HUES6 (cell line): ENCODE data around the gene NAT9.

Experiments used
- H3K27ac ChIP-seq: 2 replicates; pipeline ENCODE4 v1.7.0; 2013; ENCODE audit warnings: low read depth, mild to moderate bottlenecking, low read length, inconsistent platforms
- H3K27me3 ChIP-seq: 2 replicates; pipeline ENCODE4 v1.6.1; 2013; ENCODE audit warnings: low read length; ENCODE audit not compliant: control insufficient read depth, insufficient read depth
- H3K36me3 ChIP-seq: 2 replicates; pipeline ENCODE4 v1.6.1; 2013; ENCODE audit warnings: low read length; ENCODE audit not compliant: control insufficient read depth, insufficient read depth
- H3K4me1 ChIP-seq: 2 replicates; pipeline ENCODE4 v1.6.1; 2013; ENCODE audit warnings: low read length; ENCODE audit not compliant: control insufficient read depth, insufficient read depth
- H3K4me3 ChIP-seq: 2 replicates; pipeline ENCODE4 v1.5.1; 2013; ENCODE audit warnings: low read depth, low read length
- H3K9ac ChIP-seq: one replicate; pipeline ENCODE4 v1.6.1; 2013; ENCODE audit warnings: mild to moderate bottlenecking, low read length
- H3K9me3 ChIP-seq: 2 replicates; pipeline ENCODE4 v1.6.1; 2013; ENCODE audit warnings: low read depth, low read length; ENCODE audit not compliant: control insufficient read depth, insufficient read depth

Gene NAT9

GRCh38 chr17:74732042-74732867 is 43.9 kb downstream of the NAT9 start:
- Histone ChIP-seq H3K27ac (no peak overlapping the region), H3K4me1 (no peaks in the 10 kb centered on the region), H3K9ac (no peak overlapping the region), H3K27me3 (peaks cover 41% of the 10 kb centered on the region), H3K36me3 (no peaks in the 10 kb centered on the region), H3K4me3 (no peak overlapping the region), H3K9me3 (peaks cover 11% of the 10 kb centered on the region; the same call in 1 of the 2 replicates)

DNA sequence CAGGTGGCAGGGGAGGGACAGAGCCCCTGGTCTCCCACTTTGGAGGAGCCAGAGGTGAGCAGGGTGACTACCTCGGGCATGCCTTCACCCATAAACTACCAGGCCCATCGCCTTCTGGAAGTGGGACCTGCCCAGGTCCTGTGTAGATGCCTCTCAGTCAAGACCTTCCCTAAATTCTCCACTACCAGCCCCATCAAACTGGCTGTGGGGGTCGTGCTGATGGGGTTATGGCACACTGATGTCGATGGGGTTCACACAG is 44.9 kb downstream of the NAT9 start:
- no peaks in the 10 kb centered on the region for H3K4me1 ChIP-seq
- H3K36me3 ChIP-seq: no peaks in the 10 kb centered on the region
- no peak overlapping the region for H3K4me3 ChIP-seq
- H3K9ac ChIP-seq: no peak overlapping the region
- peaks cover 32% of the 10 kb centered on the region for H3K27me3 ChIP-seq
- no peak overlapping the region for H3K27ac ChIP-seq
- H3K9me3 ChIP-seq: peaks cover 11% of the 10 kb centered on the region; the same call in 1 of the 2 replicates

DNA sequence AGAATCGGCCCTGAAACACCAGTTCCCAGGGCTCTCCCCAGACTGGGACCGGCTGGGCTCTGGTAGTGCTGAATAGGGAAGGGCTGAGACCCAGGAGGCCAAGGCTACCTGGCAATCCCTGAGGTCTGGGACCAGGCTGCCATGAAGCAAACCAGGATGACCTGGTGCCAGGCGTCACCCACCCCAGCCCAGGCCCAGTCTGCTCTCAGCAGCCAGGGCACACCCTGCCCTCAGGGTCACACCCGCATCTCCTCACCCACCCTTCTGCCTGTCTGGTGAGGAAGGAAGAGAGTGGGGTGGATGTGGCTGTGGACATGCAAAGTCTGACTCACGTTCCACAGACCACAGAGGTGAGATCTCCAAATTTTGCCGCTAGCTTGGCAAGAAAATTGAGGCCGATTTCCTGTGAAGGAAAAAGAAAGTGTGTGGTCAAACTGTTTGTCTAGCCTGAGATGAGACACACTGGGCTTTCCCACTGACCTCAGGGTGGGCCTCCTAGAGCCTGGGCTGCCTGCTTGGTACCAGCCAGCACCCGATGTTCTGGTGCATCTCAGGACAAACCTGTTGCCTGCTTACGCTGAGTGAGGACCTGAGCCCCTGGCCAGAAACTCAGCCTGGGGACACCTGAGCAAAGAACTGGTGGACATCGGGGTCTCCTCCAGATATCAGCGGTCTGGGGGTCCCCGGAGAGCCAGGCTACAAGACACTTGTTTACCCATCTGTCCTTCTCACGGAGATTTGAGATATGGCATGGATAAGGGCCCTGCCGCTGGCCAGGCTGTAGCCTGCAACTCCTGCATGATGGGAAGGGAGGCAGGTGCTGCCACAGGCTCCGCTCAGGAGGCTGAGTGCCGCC is 45.4 kb downstream of the NAT9 start:
- Histone ChIP-seq H3K4me1 (no peaks in the 10 kb centered on the region), H3K9me3 (peaks cover 11% of the 10 kb centered on the region; the same call in 1 of the 2 replicates), H3K9ac (no peak overlapping the region), H3K27ac (no peak overlapping the region), H3K4me3 (no peak overlapping the region), H3K36me3 (no peaks in the 10 kb centered on the region), H3K27me3 (peaks cover 27% of the 10 kb centered on the region)

- no peak overlapping the region for H3K9ac ChIP-seq
- no peaks in the 10 kb centered on the region for H3K36me3 ChIP-seq
- H3K4me1 ChIP-seq: no peaks in the 10 kb centered on the region
- H3K9me3 ChIP-seq: peaks cover 11% of the 10 kb centered on the region; the same call in 1 of the 2 replicates
- H3K27me3 ChIP-seq: peaks cover 22% of the 10 kb centered on the region
- no peak overlapping the region for H3K4me3 ChIP-seq
- no peak overlapping the region for H3K27ac ChIP-seq
These were observed 46.3 kb downstream of the NAT9 start for GRCh38 chr17:74729866-74730265.

DNA sequence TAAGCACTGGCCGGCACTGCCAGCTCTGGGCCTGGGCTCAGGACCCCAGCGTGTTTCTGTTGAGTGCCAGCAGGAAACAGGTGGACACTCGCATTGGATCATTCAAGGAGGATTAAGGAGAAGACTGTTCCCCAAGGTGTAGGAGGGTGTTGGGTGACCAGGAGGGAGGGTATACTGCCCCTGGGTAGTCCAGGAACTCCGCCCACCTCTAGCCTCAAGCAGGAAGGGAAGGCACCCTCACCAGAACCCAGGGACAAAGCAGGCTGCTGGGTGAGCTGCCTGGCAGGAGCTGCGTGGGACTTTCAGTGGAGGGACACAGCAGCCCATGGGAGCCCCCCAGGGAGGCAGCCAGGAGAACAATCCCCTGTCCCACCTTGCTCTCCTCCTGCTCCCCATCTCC is 46.8 kb downstream of the NAT9 start:
- no peak overlapping the region for H3K27ac ChIP-seq
- H3K9ac ChIP-seq: no peak overlapping the region
- no peaks in the 10 kb centered on the region for H3K4me1 ChIP-seq
- peaks cover 25% of the 10 kb centered on the region for H3K27me3 ChIP-seq
- H3K36me3 ChIP-seq: no peaks in the 10 kb centered on the region
- no peak overlapping the region for H3K4me3 ChIP-seq
- H3K9me3 ChIP-seq: peaks cover 11% of the 10 kb centered on the region; the same call in 1 of the 2 replicates

GRCh38 chr17:74728702-74729075 is 47.5 kb downstream of the NAT9 start:
- Histone ChIP-seq H3K9me3 (peaks cover 11% of the 10 kb centered on the region; the same call in 1 of the 2 replicates), H3K9ac (no peak overlapping the region), H3K36me3 (no peaks in the 10 kb centered on the region), H3K27me3 (peaks cover 21% of the 10 kb centered on the region; the same call in 1 of the 2 replicates), H3K4me1 (no peaks in the 10 kb centered on the region), H3K27ac (no peak overlapping the region), H3K4me3 (no peak overlapping the region)

GRCh38 chr17:74728033-74728701 is 48.0 kb downstream of the NAT9 start:
- Histone ChIP-seq H3K27ac (no peak overlapping the region), H3K27me3 (peaks cover 16% of the 10 kb centered on the region; the same call in 1 of the 2 replicates), H3K9ac (no peak overlapping the region), H3K4me3 (no peak overlapping the region), H3K36me3 (no peaks in the 10 kb centered on the region), H3K4me1 (no peaks in the 10 kb centered on the region), H3K9me3 (peaks cover 11% of the 10 kb centered on the region; the same call in 1 of the 2 replicates)

DNA sequence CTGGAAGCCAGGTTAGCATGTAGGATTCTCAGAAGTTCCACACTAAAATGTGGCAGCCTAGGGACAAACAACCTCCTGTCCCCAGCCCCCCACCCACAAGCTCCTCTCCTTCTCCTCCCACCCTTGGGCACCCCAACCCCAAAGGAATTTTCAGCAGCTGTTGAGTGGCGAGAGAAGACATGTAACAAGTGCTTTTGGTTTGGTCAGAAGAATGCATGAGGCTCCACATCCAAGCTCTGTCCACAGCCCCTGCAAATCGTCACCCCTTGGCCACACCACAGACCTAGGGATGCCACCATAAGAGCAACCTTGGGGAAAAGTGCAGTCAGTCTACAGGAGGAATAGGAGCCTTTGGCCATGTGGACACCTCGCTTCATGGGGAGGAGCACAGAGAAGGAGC is 51.0 kb downstream of the NAT9 start:
- Histone ChIP-seq H3K27me3 (peaks cover 20% of the 10 kb centered on the region; the same call in 1 of the 2 replicates), H3K4me3 (no peak overlapping the region), H3K9me3 (peaks cover 11% of the 10 kb centered on the region; the same call in 1 of the 2 replicates), H3K36me3 (no peaks in the 10 kb centered on the region), H3K27ac (no peak overlapping the region), H3K9ac (no peak overlapping the region), H3K4me1 (no peaks in the 10 kb centered on the region)

DNA sequence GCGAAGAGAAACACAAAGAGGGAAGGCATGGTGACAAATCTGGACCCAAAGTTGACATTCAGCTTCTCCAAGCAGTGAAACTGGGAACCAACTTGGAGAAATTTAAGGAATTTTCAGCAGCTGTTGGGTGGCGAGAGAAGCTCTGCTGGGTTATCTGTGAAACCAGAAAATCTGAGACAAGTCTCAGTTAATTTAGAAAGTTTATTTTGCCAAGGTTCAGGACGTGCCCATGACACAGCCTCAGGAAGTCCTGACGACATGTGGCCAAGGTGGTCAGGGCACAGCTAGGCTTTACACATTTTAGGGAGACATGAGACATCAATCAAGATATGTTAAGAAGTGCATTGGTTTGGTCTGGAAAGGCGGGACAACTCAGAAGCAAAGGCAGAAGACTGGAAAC is 52.3 kb downstream of the NAT9 start:
- Histone ChIP-seq H3K36me3 (no peaks in the 10 kb centered on the region), H3K9me3 (peaks cover 9% of the 10 kb centered on the region; the same call in 1 of the 2 replicates), H3K27ac (no peak overlapping the region)

DNA sequence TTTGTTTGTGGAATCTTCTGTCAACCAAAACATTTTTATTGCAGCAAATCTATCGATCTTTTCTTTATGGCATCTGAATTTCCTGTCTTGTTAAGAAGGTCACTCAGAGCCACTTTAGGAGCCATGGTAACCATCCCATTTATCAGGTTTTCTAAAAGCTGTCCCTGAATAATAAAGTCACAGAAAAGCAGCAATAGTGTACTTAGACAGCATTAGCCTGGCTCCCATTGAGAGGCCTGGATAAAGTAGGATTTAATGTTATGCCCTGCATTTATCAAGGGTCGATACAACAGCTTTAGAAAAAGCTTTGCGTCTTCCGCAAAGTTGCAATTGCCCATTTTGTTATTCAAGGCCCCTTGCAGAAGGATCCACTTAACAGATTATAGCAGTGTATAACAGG is 53.4 kb downstream of the NAT9 start:
- H3K36me3 ChIP-seq: no peaks in the 10 kb centered on the region
- H3K9me3 ChIP-seq: no peaks in the 10 kb centered on the region
- H3K4me1 ChIP-seq: no peaks in the 10 kb centered on the region
- H3K27ac ChIP-seq: no peak overlapping the region
- peaks cover 20% of the 10 kb centered on the region; the same call in 1 of the 2 replicates for H3K27me3 ChIP-seq
- no peak overlapping the region for H3K9ac ChIP-seq
- H3K4me3 ChIP-seq: no peak overlapping the region

More for the DNA sequence above, 52.3 kb downstream of the NAT9 start:
- Histone ChIP-seq H3K9ac (no peak overlapping the region), H3K27me3 (peaks cover 20% of the 10 kb centered on the region; the same call in 1 of the 2 replicates), H3K4me3 (no peak overlapping the region), H3K4me1 (no peaks in the 10 kb centered on the region)
